Measurements from ENCODE around the gene UCKL1.

The UCKL1 gene

GRCh38 chr20:63955827-63956663 is at the start of gene UCKL1:
Gene UCKL1 (minus strand): TSS chr20:63956416. CDS start chr20:63956372, 44 bp downstream.
- peak; percentile 91 for DNase-seq (ENCODE audit: low read depth)

DNA sequence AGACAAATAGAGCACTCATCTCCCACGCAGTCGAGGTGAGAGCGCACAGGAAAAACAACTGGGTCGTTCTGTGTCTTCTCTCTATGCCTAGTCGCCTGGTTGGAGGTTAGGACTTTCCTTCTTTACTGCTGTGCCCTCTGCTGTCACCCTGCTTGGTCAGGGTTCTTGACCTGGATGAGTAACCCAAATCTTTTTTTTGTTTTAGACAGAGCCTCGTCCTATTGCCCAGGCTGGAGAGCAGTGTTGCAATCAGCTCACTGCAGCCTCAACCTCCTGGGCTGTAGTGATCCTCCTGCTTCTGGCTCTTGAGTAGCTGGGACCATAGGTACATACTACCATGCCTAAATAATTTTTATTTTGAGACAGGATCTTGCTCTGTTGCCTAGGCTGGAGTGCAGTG is 49.2 kb upstream of the UCKL1 start:
- DNase-seq (ENCODE audit: low read depth) = no peak
- TF ChIP-seq, protein P1, sequence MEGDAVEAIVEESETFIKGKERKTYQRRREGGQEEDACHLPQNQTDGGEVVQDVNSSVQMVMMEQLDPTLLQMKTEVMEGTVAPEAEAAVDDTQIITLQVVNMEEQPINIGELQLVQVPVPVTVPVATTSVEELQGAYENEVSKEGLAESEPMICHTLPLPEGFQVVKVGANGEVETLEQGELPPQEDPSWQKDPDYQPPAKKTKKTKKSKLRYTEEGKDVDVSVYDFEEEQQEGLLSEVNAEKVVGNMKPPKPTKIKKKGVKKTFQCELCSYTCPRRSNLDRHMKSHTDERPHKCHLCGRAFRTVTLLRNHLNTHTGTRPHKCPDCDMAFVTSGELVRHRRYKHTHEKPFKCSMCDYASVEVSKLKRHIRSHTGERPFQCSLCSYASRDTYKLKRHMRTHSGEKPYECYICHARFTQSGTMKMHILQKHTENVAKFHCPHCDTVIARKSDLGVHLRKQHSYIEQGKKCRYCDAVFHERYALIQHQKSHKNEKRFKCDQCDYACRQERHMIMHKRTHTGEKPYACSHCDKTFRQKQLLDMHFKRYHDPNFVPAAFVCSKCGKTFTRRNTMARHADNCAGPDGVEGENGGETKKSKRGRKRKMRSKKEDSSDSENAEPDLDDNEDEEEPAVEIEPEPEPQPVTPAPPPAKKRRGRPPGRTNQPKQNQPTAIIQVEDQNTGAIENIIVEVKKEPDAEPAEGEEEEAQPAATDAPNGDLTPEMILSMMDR (IDR thresholded peaks at IDR 0.05; ENCODE audit: insufficient read depth, low read depth, low read length, missing control alignments) = no peak
- H3K4me3 ChIP-seq (ENCODE audit: low read length) = no peak overlapping the region

More at GRCh38 chr20:63955827-63956663, at the start of gene UCKL1:
- peak within 1 kb of the TSS; percentile 74 for H3K4me3 ChIP-seq (ENCODE audit: low read length)
- TF ChIP-seq, protein P1 (IDR thresholded peaks at IDR 0.05; ENCODE audit: insufficient read depth, low read depth, low read length, missing control alignments) = no peak

GRCh38 chr20:64003960-64004725 is 47.9 kb upstream of the UCKL1 start:
- TF ChIP-seq, protein P1 (IDR thresholded peaks at IDR 0.05; ENCODE audit: insufficient read depth, low read depth, low read length, missing control alignments) = no peak
- peak; percentile 39 for DNase-seq (ENCODE audit: low read depth)

GRCh38 chr20:64001607-64002011 is 45.4 kb upstream of the UCKL1 start:
- TF ChIP-seq, protein P1 (IDR thresholded peaks at IDR 0.05; ENCODE audit: insufficient read depth, low read depth, low read length, missing control alignments) = no peak
- no peak overlapping the region for H3K4me3 ChIP-seq (ENCODE audit: low read length)
- DNase-seq (ENCODE audit: low read depth) = no peak

More at GRCh38 chr20:64003960-64004725, 47.9 kb upstream of the UCKL1 start:
- H3K4me3 ChIP-seq (ENCODE audit: low read length) = no peak overlapping the region

GRCh38 chr20:64000906-64001305 is 44.7 kb upstream of the UCKL1 start:
- H3K4me3 ChIP-seq (ENCODE audit: low read length) = no peak overlapping the region
- DNase-seq (ENCODE audit: low read depth) = no peak
- TF ChIP-seq, protein P1 (IDR thresholded peaks at IDR 0.05; ENCODE audit: insufficient read depth, low read depth, low read length, missing control alignments) = no peak

DNA sequence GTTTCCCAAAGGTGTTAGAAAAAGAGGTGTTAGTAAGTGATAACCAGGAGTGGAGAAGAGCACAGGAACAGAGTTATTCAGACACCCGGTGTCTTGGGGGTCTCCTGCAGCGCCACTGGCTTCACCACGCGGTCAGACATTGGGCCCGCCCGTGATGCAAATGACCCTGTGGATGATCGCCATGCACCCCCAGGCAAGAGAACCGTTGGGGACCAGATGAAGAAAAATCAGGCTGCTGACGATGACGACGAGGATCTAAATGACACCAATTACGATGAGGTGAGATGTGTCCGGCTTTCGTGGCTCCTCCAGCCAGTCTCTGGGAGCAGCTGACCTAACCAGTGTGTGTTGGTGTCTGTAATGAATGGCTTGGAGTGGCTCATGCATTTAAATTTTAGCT is 26.7 kb upstream of the UCKL1 start:
- no peak overlapping the region for H3K4me3 ChIP-seq (ENCODE audit: low read length)
- no peak for DNase-seq (ENCODE audit: low read depth)
- TF ChIP-seq, protein P1 (IDR thresholded peaks at IDR 0.05; ENCODE audit: insufficient read depth, low read depth, low read length, missing control alignments) = no peak

All from epithelial cell of esophagus (primary cell).